K562 (cell line): Measurements from ENCODE around the gene ZSWIM7. TPM values are rescaled to one million over a fixed set of nuclear protein-coding genes. Genes with fewer than 3 reads are reported as not detected.

ENCODE experiments used
- ATAC-seq: fragments of 200-7000 bp; cut with Tn5 transposase; 3 replicates; pipeline ENCODE4 v1.9.1; 2020; ENCODE audit warnings: moderate library complexity
- BruUV-seq: library from RNA; stranded (reverse); fragments of 400-500 nt; replicated peaks from 2 replicates; lab custom pipeline; 2021; lab: Mats Ljungman, UMichigan
- CTCF ChIA-PET: fragments of 300-600 bp; formaldehyde crosslinking; extraction: SDS; loops from one replicate; lab custom pipeline; 2021; ENCODE audit warnings: low intra/inter-chr PET ratio; lab: Yijun Ruan, JAX
- POLR2A ChIA-PET: fragments of 300-600, 350-650 bp; sonication (Branson Sonifier 250); formaldehyde crosslinking; extraction: SDS; loops from one replicate; lab custom pipeline; 2021; ENCODE audit warnings: antibody characterized with exemption, inconsistent platforms; lab: Yijun Ruan, JAX
- DNase-seq, 4 experiments: peaks; one replicate each; pipeline versions ENCODE4 v3.0.0 to v3.0.0-alpha.2; 2011 to 2018; ENCODE audit warnings: low spot score in 3 of 4, mixed read lengths in 3 of 4; ENCODE audit errors: extremely low read depth in 1 of 4
- FAIRE-seq: peaks from 2 replicates; lab custom pipeline; 2011; peaks lifted over from hg19 to GRCh38; lab: Jason Lieb, UNC
- H2AFZ ChIP-seq: 2 replicates; pipeline ENCODE4 v1.6.0; 2011; ENCODE audit warnings: low read depth, low read length, control low read depth, inconsistent platforms
- H3K27ac ChIP-seq: fragments of 200-600 bp; 3 replicates; pipeline ENCODE4 v1.8.0; 2011; ENCODE audit warnings: low read depth, mild to moderate bottlenecking, control low read depth, inconsistent platforms, low read length, moderate library complexity, mixed read lengths; ENCODE audit errors: extremely low read depth
- H3K27me3 ChIP-seq, 2 experiments: fragments of 300-600 bp in 1 of 2; 2 replicates in 1 of 2; 3 replicates in 1 of 2; pipeline versions ENCODE4 v1.6.0 to v1.8.0; 2011; ENCODE audit warnings: inconsistent platforms in 2 of 2, low read length in 2 of 2, mild to moderate bottlenecking in 1 of 2, mixed read lengths in 1 of 2, moderate library complexity in 1 of 2; ENCODE audit not compliant: control insufficient read depth in 2 of 2, insufficient read depth in 2 of 2
- H3K36me3 ChIP-seq: fragments of 300-600 bp; 3 replicates; pipeline ENCODE4 v1.8.0; 2011; ENCODE audit warnings: mild to moderate bottlenecking, low read length, inconsistent platforms; ENCODE audit not compliant: control insufficient read depth, insufficient read depth
- H3K4me1 ChIP-seq, 2 experiments: fragments of 200-600 bp in 1 of 2; replicated peaks in 1 of 2; 2 replicates in 1 of 2; 3 replicates in 1 of 2; pipeline versions ENCODE4 v1.5.1 to v1.8.0; 2011; ENCODE audit warnings: inconsistent platforms in 2 of 2, low read length in 2 of 2, mild to moderate bottlenecking in 1 of 2, mixed read lengths in 1 of 2, moderate library complexity in 1 of 2; ENCODE audit not compliant: control insufficient read depth in 2 of 2, insufficient read depth in 2 of 2
- H3K4me2 ChIP-seq: 2 replicates; pipeline ENCODE4 v1.6.1; 2011; ENCODE audit warnings: low read length, control low read depth, inconsistent platforms, mixed read lengths; ENCODE audit not compliant: insufficient read depth
- H3K4me3 ChIP-seq: fragments of 200-600 bp; sonication (generic), shearing (Covaris generic); 2 replicates; pipeline ENCODE4 v1.5.1; 2016; ENCODE audit warnings: control low read depth, inconsistent platforms
- H3K79me2 ChIP-seq: fragments of 200-600 bp; 3 replicates; pipeline ENCODE4 v1.8.0; 2011; ENCODE audit warnings: low read length, inconsistent platforms; ENCODE audit not compliant: control insufficient read depth, insufficient read depth
- H3K9ac ChIP-seq, 2 experiments: 2 replicates each; pipeline versions ENCODE4 v1.6.0 to v1.6.1; 2011; ENCODE audit warnings: low read depth in 2 of 2, low read length in 2 of 2, control low read depth in 1 of 2, inconsistent platforms in 1 of 2, mild to moderate bottlenecking in 1 of 2, mixed read lengths in 1 of 2; ENCODE audit not compliant: insufficient read depth in 1 of 2
- H3K9me1 ChIP-seq: one replicate; pipeline ENCODE4 v1.6.0; 2011; ENCODE audit warnings: inconsistent platforms, mild to moderate bottlenecking, low read length, moderate library complexity; ENCODE audit not compliant: control insufficient read depth, insufficient read depth
- H3K9me3 ChIP-seq: replicated peaks from 2 replicates; pipeline ENCODE4 v1.5.1; 2011; ENCODE audit warnings: low read depth, low read length, inconsistent platforms; ENCODE audit not compliant: control insufficient read depth, insufficient read depth
- H4K20me1 ChIP-seq: replicated peaks from 2 replicates; pipeline ENCODE4 v1.6.1; 2011; ENCODE audit warnings: low read length, inconsistent platforms, mixed read lengths; ENCODE audit not compliant: control insufficient read depth, insufficient read depth
- C11orf30 ChIP-seq: fragments of 450-650 bp; IDR thresholded peaks from 2 replicates; pipeline ENCODE4 v1.6.1; 2016; ENCODE audit warnings: low read depth, mild to moderate bottlenecking
- ETS2 ChIP-seq: IDR thresholded peaks from 2 replicates; pipeline ENCODE4 v1.6.1; 2016; ENCODE audit warnings: borderline replicate concordance, missing genetic modification characterization, mild to moderate bottlenecking, moderate library complexity, missing compliant biosample characterization; ENCODE audit not compliant: poor library complexity, severe bottlenecking
- ZNF316 ChIP-seq: fragments of 450-650 bp; IDR thresholded peaks from 2 replicates; pipeline ENCODE4 v1.6.1; 2016
- WGBS: fragments of 100-300 bp; shearing (Covaris generic); methylation state at CpG from one replicate; pipeline ENCODE4 v1.1.6; 2016; ENCODE audit warnings: low coverage, mixed read lengths; ENCODE audit not compliant: insufficient coverage; ENCODE audit errors: missing lambda C conversion rate; 5-methylcytosine and 5-hydroxymethylcytosine counted together
- in situ Hi-C: fragments of 300-500 bp; cut with MboI; formaldehyde crosslinking; loops from 4 replicates; pipeline ENCODE4 v1.15.0; 2018; ENCODE audit warnings: inconsistent platforms, mixed read lengths
- intact Hi-C: fragments of 100-400 bp; cut with micrococcal nuclease; formaldehyde crosslinking; loops from 2 replicates; pipeline ENCODE4 v1.14.2; 2022
- polyA plus RNA-seq, 8 experiments: library from polyadenylated mRNA; depleted of rRNA in 4 of 8; stranded (reverse) in 5 of 8; unstranded in 3 of 8; fragments of >200 nt; fragmentation: Nextera tagmentation in 2 of 8; fragmentation: Illumina TruSeq in 1 of 8; extraction: Ambion mirVana in 2 of 8; extraction: Trizol in 1 of 8; gene quantifications; 2 replicates each; pipeline versions ENCODE4 v1.2.1 to v1.2.3, GENCODE V29; 2011 to 2014; ENCODE audit warnings: inconsistent platforms in 1 of 8, missing spikeins in 1 of 8
- total RNA-seq, 7 experiments: library from RNA; depleted of rRNA in 6 of 7; stranded (reverse); fragments of >200 nt in 6 of 7; fragmentation: Illumina TruSeq in 2 of 7; extraction: Trizol in 2 of 7; gene quantifications; 2 replicates each; pipeline versions ENCODE4 v1.2.1 to v1.2.3, GENCODE V29; 2011 to 2021; ENCODE audit warnings: low replicate concordance in 1 of 7
- TF ChIP-seq, protein P1 (sequence below): fragments of 250-450 bp; sonication (Bioruptor Pico); IDR thresholded peaks from 2 replicates; pipeline ENCODE4 v1.4.0; 2020; ENCODE audit warnings: borderline replicate concordance

The ZSWIM7 gene
- total and polyA plus RNA-seq, 9 of the 15 experiments (the other 6 are each of a cell fraction or from before 2014, with no cell fraction given): 5.9 to 18.7 (median 9.5) TPM

DNA sequence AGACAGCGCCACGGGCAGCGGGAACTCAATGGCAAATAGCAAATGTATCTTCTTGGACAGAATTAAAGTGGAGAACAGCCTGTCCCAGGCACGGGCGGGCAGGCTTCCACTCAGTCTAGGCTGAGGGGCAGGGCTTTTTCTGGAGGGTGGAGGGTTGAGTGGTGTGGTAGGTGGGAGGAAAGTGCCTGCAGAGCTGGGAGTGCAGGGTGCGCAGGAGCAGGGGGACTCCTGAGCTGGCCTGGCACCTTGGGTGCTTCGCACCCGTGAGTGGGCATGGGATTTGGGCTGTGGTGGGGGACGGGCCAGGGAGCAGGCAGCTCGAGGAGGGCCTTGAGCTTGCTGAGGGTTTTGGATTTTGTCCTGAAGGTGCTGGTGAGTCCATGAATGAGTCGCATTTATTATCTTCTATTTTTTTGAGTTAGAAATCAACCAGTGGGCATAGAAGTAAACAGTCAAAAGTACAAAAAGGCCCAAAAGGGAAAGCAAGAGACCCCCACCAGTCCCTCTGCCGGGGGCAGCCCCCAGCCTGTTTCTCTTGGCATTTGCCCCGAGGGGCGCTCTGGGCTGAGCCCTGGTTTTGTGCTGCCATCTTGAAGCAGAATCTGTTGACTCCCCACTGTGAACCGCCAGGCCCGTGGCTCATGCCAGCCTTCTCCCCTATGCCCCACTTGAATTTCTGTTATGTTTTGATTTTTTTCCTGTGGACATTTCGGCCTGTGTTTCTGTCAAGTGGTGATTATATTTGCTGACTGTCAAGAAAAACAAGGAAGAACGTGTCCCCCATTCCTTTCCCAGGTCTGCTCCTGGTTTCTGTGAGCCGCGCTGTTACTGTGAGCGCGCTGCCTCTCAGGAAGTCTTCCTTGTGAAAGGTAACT lies 46.4 kb downstream of the ZSWIM7 start:
- H4K20me1 ChIP-seq: peaks cover 5% of the 10 kb centered on the region; the same call in 1 of the 2 replicates
- H3K9me3 ChIP-seq: no peaks in the 10 kb centered on the region
- TF ChIP-seq, protein P1, sequence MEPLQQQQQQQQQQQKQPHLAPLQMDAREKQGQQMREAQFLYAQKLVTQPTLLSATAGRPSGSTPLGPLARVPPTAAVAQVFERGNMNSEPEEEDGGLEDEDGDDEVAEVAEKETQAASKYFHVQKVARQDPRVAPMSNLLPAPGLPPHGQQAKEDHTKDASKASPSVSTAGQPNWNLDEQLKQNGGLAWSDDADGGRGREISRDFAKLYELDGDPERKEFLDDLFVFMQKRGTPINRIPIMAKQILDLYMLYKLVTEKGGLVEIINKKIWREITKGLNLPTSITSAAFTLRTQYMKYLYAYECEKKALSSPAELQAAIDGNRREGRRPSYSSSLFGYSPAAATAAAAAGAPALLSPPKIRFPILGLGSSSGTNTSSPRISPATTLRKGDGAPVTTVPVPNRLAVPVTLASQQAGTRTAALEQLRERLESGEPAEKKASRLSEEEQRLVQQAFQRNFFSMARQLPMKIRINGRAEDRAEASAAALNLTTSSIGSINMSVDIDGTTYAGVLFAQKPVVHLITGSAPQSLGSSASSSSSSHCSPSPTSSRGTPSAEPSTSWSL: no peak
- peak; percentile 61 for TF ChIP-seq C11orf30
- peak; percentile 65 for TF ChIP-seq ZNF316
- no peak for TF ChIP-seq ETS2
- no peak overlapping the region for H3K4me3 ChIP-seq
- H3K27ac ChIP-seq: no peak overlapping the region; the same call in 2 of the 3 replicates
- H3K27me3 ChIP-seq: no peaks in the 10 kb centered on the region
- 77% methylated on average over 16 of the region's 22 CpGs for WGBS
- no peak overlapping the region for H2AFZ ChIP-seq
- H3K79me2 ChIP-seq: peaks cover 36% of the 10 kb centered on the region
- H3K4me2 ChIP-seq: no peak overlapping the region
- H3K4me1 ChIP-seq: peaks cover 22 to 42% of the 10 kb centered on the region in 2 experiments
- no peak for FAIRE-seq
- CTCF ChIA-PET: no interaction called here
- H3K9ac ChIP-seq: no peak overlapping the region
- no peaks in the 10 kb centered on the region for H3K9me1 ChIP-seq
- H3K36me3 ChIP-seq: peaks cover 7% of the 10 kb centered on the region; the same call in 2 of the 3 replicates
- intact Hi-C loops (no loop called here), in situ Hi-C loops (loop anchor here (25.0 kb wide), 1 partner anchor 691 kb away; the partner anchor contains the start of gene PMP22)
- POLR2A ChIA-PET: no interaction called here
- no TSS peak for BruUV-seq
- DNase-seq: no peak
- ATAC-seq: no peak
